ENCODE results near the gene DCUN1D3. TPM values are rescaled to one million over a fixed set of nuclear protein-coding genes. Genes with fewer than 3 reads are reported as not detected.

DCUN1D3 gene
- total RNA-seq, 1 experiment from 2014 or later: 10.5 TPM

DNA sequence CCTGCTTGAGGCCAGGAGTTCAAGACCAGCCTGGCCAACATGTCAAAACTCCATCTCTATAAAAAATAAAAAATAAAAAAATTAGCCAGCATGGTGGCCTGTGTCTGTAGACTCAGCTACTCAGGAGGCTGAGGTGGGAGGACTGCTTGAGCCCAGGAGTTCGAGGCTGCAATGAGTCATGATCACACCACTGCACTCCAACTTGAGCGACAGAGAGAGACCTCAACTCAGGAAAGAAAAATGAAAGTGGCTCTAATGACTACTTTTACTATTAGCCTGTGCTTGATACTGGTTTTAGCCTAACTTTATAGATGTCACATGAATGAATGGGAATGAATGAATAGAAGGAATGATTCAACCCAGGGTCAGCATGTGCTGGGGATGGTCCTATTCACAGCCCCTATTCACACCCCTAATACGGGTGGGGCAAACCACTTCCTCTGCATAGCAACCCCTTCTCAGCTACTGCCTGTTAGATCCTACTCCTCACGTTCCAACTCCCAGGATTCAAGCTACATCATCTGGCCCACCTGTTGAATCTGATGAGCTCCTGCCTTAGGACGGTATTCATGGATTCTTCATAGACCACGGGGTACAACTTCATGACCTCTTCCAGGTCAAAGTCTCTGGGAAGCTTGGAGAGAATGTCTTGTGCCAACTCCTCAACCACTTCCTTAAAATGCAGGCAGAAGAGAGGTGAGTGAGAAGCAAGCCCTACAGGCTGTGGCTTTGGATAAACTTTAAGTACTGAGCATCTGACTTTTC lies 40.9 kb upstream of the DCUN1D3 start:
- H3K4me3 ChIP-seq (ENCODE audit: low read length): no peak overlapping the region
- ChIA-PET CTCF (no interaction called here), POLR2A (ENCODE audit: unreplicated experiment) (no interaction called here)
- H3K9me3 ChIP-seq (ENCODE audit: low read length): no peaks in the 10 kb centered on the region
- no peaks in the 10 kb centered on the region for H3K79me2 ChIP-seq (ENCODE audit: low read length)
- H3K9ac ChIP-seq (ENCODE audit: low read length): no peak overlapping the region
- H3K4me2 ChIP-seq (ENCODE audit: low read length): no peak overlapping the region
- no TSS peak for BruUV-seq (replicated peaks)
- H3K36me3 ChIP-seq (ENCODE audit: low read depth, low read length): no peaks in the 10 kb centered on the region
- no peaks in the 10 kb centered on the region for H4K20me1 ChIP-seq (ENCODE audit: low read length)
- H3K27me3 ChIP-seq (ENCODE audit: low read length): no peaks in the 10 kb centered on the region
- H3K9me2 ChIP-seq (replicated peaks; ENCODE audit: low read length): no peaks in the 10 kb centered on the region
- TF ChIP-seq, protein P1, sequence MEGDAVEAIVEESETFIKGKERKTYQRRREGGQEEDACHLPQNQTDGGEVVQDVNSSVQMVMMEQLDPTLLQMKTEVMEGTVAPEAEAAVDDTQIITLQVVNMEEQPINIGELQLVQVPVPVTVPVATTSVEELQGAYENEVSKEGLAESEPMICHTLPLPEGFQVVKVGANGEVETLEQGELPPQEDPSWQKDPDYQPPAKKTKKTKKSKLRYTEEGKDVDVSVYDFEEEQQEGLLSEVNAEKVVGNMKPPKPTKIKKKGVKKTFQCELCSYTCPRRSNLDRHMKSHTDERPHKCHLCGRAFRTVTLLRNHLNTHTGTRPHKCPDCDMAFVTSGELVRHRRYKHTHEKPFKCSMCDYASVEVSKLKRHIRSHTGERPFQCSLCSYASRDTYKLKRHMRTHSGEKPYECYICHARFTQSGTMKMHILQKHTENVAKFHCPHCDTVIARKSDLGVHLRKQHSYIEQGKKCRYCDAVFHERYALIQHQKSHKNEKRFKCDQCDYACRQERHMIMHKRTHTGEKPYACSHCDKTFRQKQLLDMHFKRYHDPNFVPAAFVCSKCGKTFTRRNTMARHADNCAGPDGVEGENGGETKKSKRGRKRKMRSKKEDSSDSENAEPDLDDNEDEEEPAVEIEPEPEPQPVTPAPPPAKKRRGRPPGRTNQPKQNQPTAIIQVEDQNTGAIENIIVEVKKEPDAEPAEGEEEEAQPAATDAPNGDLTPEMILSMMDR (conservative IDR thresholded peaks at IDR 0.05; ENCODE audit: low read depth, low read length): no peak
- TF ChIP-seq EZH2phosphoT487 (IDR thresholded peaks at IDR 0.05; ENCODE audit: borderline replicate concordance, low read length) (no peak), EZH2 (IDR thresholded peaks at IDR 0.05; ENCODE audit: low read length, unreplicated experiment) (no peak)
- intact Hi-C loops (cut with micrococcal nuclease): no loop called here
- ATAC-seq: no peak
- peak; percentile 2 for DNase-seq
- no peak overlapping the region for H3K27ac ChIP-seq (ENCODE audit: low read length)
- H3K4me1 ChIP-seq (ENCODE audit: insufficient read depth, low read length): peaks cover 17% of the 10 kb centered on the region
- H3F3A ChIP-seq (ENCODE audit: low read length, unreplicated experiment): no peaks in the 10 kb centered on the region
- no peak overlapping the region for H2AFZ ChIP-seq (ENCODE audit: low read length)

DNA sequence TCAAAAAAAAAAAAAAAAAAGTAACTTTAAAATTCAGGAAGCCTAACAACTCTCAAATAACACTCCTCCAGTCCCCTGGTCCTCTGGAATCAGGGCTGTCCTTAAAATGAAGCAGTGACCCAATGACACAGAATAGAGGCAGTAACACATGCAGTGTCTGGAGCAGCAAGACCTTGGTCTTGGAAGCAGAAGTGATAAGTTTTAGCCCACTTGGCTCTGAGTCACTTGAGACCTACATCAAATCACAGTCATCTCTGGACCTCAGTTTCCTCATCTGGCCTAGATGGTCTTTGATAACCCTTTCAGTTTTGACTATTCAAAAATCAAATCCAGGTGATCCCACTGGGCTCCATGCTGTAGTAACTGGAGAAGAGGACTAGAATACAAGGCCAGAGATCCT lies 39.5 kb upstream of the DCUN1D3 start:
- Histone ChIP-seq H3F3A (ENCODE audit: low read length, unreplicated experiment) (no peaks in the 10 kb centered on the region), H3K9me3 (ENCODE audit: low read length) (no peaks in the 10 kb centered on the region), H3K27me3 (ENCODE audit: low read length) (no peaks in the 10 kb centered on the region), H3K4me3 (ENCODE audit: low read length) (no peak overlapping the region), H3K27ac (ENCODE audit: low read length) (no peak overlapping the region), H3K9ac (ENCODE audit: low read length) (no peak overlapping the region), H3K36me3 (ENCODE audit: low read depth, low read length) (no peaks in the 10 kb centered on the region), H3K4me2 (ENCODE audit: low read length) (no peak overlapping the region), H4K20me1 (ENCODE audit: low read length) (no peaks in the 10 kb centered on the region), H3K4me1 (ENCODE audit: insufficient read depth, low read length) (peaks cover 17% of the 10 kb centered on the region), H3K9me2 (replicated peaks; ENCODE audit: low read length) (no peaks in the 10 kb centered on the region), H3K79me2 (ENCODE audit: low read length) (no peaks in the 10 kb centered on the region), H2AFZ (ENCODE audit: low read length) (no peak overlapping the region)
- DNase-seq (no peak), ATAC-seq (no peak)
- POLR2A ChIA-PET (ENCODE audit: unreplicated experiment): no interaction called here
- no TSS peak for BruUV-seq (replicated peaks)
- CTCF ChIA-PET: no interaction called here
- TF ChIP-seq, protein P1 (conservative IDR thresholded peaks at IDR 0.05; ENCODE audit: low read depth, low read length): no peak
- intact Hi-C loops (cut with micrococcal nuclease): no loop called here

DNA sequence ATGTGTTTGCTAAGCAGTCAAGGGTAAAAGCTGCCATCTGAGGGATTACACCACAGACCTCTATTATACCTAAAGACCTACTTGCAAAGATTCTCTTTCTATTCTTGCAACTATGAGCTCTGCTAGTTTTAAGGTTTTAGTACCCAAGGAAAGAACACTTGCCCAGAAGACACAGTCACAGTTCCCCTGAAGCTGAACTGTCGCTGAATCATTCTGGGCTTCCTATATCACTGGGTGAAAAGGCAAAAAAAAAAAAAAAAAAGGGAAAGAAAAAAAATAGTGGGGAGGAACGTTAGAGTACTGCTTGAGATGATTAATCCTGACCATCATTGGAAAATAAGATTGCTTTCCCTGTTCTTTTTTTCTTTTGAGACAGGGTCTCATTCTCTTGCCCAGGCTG lies 38.3 kb upstream of the DCUN1D3 start:
- TF ChIP-seq EZH2phosphoT487 (IDR thresholded peaks at IDR 0.05; ENCODE audit: borderline replicate concordance, low read length): no peak
- TF ChIP-seq, protein P1 (conservative IDR thresholded peaks at IDR 0.05; ENCODE audit: low read depth, low read length): no peak
- TF ChIP-seq EZH2 (IDR thresholded peaks at IDR 0.05; ENCODE audit: low read length, unreplicated experiment): no peak
- H2AFZ ChIP-seq (ENCODE audit: low read length): no peak overlapping the region
- ChIA-PET CTCF (interaction anchor here (0.6 to 0.7 kb wide), 2 partner anchors 27 to 148 kb away, joined by 4 to 6 read pairs; no protein-coding TSS in a partner anchor), POLR2A (ENCODE audit: unreplicated experiment) (interaction anchor here (1.0 kb wide), 1 partner anchor 25 kb away, joined by 9 read pairs; no protein-coding TSS in a partner anchor)
- no peaks in the 10 kb centered on the region for H3K36me3 ChIP-seq (ENCODE audit: low read depth, low read length)
- H3K4me2 ChIP-seq (ENCODE audit: low read length): peak overlapping the region; percentile 70
- H3K4me1 ChIP-seq (ENCODE audit: insufficient read depth, low read length): peaks cover 17% of the 10 kb centered on the region
- ATAC-seq (peak; percentile 90), DNase-seq (peak; percentile 74)
- H3K9ac ChIP-seq (ENCODE audit: low read length): no peak overlapping the region
- H3F3A ChIP-seq (ENCODE audit: low read length, unreplicated experiment): no peaks in the 10 kb centered on the region
- H4K20me1 ChIP-seq (ENCODE audit: low read length): no peaks in the 10 kb centered on the region
- no peaks in the 10 kb centered on the region for H3K9me2 ChIP-seq (replicated peaks; ENCODE audit: low read length)
- no peaks in the 10 kb centered on the region for H3K27me3 ChIP-seq (ENCODE audit: low read length)
- H3K27ac ChIP-seq (ENCODE audit: low read length): peak overlapping the region; percentile 42
- BruUV-seq (replicated peaks): no TSS peak
- no peak overlapping the region for H3K4me3 ChIP-seq (ENCODE audit: low read length)
- intact Hi-C loops (cut with micrococcal nuclease): loop anchor here (1.0 kb wide), 1 partner anchor 88 kb away; no protein-coding TSS in a partner anchor
- H3K9me3 ChIP-seq (ENCODE audit: low read length): no peaks in the 10 kb centered on the region
- H3K79me2 ChIP-seq (ENCODE audit: low read length): no peaks in the 10 kb centered on the region

Data from PC-3 (cell line).